ENCODE data around the gene TNFRSF6B.

TNFRSF6B gene

DNA sequence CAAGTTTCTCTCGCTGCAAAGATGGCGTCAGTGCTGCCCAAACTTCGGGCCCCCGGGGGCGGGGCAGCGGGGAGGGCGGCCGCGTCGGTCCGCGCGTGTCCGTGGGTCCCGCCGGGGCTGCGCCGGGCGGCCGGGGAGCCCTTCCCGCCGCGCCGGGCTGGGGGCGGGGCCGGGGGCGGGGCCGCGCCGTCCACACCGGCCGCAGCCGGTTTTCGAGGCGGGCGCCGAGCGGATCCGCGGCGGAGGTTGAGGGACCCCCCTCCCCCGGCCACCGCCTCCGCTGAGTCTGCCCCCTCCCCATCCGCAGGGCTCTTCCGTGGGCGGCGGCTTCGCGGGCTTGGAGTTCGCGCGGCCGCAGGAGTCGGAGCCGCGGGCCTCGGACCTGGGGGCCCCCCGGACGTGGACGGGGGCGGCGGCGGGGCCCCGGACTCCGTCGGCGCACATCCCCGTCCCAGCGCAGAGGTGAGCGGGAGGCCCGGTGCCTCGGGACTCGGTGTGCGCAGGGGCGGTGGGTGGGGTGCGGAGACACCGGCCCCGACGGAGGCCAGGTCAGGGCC is 43.7 kb downstream of the TNFRSF6B start:
- DNase-seq: peak; percentile 18

- peak; percentile 85 for DNase-seq
These were observed 44.3 kb downstream of the TNFRSF6B start for GRCh38 chr20:63740627-63741353.

DNA sequence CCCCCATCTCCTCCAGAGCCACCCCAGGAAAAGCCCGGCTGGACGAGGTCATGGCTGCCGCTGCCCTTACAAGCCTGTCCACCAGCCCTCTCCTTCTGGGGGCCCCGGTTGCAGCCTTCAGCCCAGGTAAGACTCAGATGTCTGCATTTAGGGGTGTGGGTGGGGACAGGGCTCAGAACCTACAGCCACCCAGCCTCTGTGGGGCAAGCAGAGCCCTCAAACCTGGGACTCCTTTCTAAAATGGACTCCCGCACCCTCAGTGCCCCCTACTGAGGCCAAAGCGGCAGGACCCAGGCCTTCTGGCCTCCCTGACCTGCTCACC is 44.9 kb downstream of the TNFRSF6B start:
- no peak for DNase-seq

- no peak for DNase-seq
These were observed 45.4 kb downstream of the TNFRSF6B start for GRCh38 chr20:63741676-63742380.

DNA sequence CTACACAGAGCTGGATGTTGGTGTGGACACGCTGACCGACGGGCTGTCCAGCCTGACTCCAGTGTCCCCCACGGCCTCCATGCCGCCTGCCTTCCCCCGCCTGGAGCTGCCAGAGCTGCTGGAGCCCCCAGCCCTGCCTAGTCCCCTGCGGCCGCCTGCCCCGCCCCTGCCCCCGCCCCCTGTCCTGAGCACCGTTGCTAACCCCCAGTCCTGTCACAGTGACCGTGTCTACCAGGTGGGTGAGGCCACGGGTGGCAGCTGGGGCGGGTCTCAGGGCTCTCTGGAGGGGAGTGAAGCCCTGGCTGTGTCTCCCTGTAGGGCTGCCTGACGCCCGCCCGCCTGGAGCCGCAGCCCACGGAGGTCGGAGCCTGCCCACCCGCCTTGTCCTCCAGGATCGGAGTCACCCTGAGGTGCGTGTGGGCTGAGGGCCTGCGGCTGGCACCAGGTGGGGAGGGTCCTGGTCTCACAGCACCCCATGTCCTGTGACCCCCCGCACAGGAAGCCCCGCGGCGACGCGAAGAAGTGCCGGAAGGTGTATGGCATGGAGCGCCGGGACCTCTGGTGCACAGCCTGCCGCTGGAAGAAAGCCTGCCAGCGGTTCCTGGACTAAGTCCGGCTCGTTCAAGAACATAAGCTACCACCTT is 46.1 kb downstream of the TNFRSF6B start:
- no peak for DNase-seq

- DNase-seq: no peak
These were observed 46.9 kb downstream of the TNFRSF6B start for GRCh38 chr20:63743210-63743970.

- no peak for DNase-seq
These were observed 47.7 kb downstream of the TNFRSF6B start for GRCh38 chr20:63744158-63744557.

DNA sequence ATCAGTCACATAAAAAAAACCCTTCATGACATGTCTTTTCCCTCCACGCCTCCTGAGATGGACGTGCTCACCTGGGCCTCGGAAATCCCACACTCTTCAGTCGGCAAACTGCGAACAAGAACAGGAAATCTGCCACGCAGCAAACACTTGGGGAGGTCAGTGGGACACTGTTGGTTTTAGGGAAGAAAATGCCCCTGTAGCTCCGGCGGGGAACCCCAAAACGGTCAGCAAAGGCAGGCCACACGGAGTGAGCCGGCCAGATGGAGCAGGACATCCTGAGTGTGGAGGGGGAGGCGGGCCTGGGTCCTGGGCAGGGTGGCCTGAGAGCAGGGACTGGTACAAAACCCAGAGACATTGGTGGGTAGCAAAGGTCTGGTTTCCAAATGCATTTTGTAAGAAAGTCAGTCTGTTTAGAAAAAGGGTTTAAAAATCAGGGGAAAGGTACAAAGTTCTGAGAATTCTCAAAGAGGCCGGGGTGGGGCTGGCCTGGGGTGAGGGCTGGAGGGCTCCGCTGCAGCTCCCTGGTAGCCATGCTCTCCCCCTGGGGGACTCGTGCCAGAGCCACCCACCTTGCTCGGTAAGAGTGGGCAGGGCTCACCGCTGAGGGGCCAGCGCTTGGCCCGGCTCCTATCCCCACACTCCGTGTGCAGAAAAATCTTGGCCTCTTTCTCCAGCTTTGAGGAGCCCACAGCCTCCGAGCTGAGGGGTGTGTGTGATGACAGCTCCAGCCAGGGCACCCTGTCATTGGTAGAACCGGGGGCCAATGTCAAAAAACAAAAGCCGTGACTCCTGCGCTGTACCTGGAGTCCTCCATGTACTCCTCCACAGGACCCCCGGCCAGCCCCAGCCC is 48.3 kb downstream of the TNFRSF6B start:
- no peak for DNase-seq

- DNase-seq: no peak
These were observed 49.0 kb downstream of the TNFRSF6B start for GRCh38 chr20:63745424-63745805.

DNA sequence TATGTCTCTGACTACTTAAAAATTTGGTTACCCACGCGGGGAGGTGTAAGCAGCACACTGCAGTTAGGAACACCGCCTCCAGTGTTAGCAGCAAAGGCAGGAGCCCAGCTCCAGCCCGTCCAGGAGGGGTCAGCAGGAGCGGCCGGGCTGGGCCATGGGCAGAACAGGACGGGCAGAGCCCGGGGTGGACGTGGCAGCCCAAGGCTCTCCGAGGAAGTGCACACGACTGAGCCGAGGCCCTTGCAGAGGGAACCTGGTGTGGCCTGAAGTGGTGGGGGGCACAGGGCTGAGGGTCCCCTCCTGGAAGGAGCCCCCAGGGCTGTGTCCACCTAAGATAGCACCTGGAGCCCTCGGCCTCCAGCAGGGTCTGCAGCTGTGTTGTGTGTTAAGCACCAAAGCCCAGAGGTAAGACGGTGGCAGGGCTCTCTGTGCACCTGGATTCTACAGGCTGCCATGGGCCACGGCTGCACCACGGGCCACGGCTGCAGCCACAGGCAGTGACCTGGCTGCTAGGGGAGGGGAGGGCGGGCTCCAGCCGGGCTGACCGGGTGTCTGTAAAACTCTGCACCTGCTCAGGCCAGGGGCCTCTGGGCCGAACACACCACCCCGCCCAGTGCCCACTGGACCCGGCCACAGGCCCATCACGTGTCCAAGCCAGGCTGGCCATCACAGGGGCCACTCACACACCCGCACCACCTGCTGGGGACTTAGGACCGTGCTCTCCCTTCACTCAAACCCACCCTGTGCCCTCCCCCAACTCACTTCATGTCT is 49.7 kb downstream of the TNFRSF6B start:
- no peak for DNase-seq

- DNase-seq: no peak
These were observed 50.4 kb downstream of the TNFRSF6B start for GRCh38 chr20:63746751-63747315.

DNA sequence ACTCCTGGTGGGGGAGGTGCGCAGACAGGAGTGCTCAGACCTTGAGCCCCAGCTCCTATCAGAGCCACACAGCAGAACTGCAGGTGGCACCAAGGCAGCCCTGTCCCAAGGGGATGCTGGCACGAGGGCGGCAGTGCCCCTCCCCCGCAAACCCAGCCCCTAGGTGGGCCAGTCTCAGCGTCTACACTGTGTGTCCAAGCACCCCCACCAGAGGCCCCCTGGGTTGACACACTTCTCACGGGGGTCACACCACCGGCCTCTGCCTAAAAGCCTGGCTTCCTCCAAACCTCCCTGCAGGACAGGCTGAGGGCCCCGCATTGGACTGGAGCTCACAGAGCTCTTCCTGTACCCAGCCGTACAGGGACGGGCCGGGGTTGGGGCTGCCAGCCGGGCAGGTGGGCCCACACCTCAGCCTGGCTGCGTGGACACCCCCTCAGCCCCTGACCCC is 51.2 kb downstream of the TNFRSF6B start:
- no peak for DNase-seq
